GM18511 (cell line): ENCODE data around the gene ACTL8.
"Not testable (repeated sequence)": the region's sequence is repeated elsewhere in the genome, so short reads cannot be mapped to it uniquely, and the experiment has no call there.

Source experiments
- ATAC-seq: cut with Tn5 transposase; IDR thresholded peaks from one replicate; pipeline ENCODE4 v1.9.1; 2021; ENCODE audit warnings: mild to moderate bottlenecking, moderate library complexity; ENCODE audit not compliant: unreplicated experiment

Gene ACTL8

GRCh38 chr1:17734609-17735008, 20.5 kb upstream of the ACTL8 start:
- ATAC-seq, result no peak

- ATAC-seq, result no peak
Observed at GRCh38 chr1:17735348-17735747, 19.8 kb upstream of the ACTL8 start.

- ATAC-seq, result no peak
Observed at GRCh38 chr1:17735793-17736192, 19.3 kb upstream of the ACTL8 start.

GRCh38 chr1:17736625-17737024, 18.5 kb upstream of the ACTL8 start:
- ATAC-seq, result no peak

- no peak for ATAC-seq
Observed at GRCh38 chr1:17739050-17739449, 16.1 kb upstream of the ACTL8 start.

GRCh38 chr1:17741052-17741451, 14.1 kb upstream of the ACTL8 start:
- ATAC-seq, result no peak

- ATAC-seq, result no peak
Observed at GRCh38 chr1:17742583-17742982, 12.6 kb upstream of the ACTL8 start.

GRCh38 chr1:17743008-17743647, 12.0 kb upstream of the ACTL8 start:
- no peak for ATAC-seq

GRCh38 chr1:17743925-17744324, 11.2 kb upstream of the ACTL8 start:
- ATAC-seq, result no peak

GRCh38 chr1:17744666-17745478, 10.3 kb upstream of the ACTL8 start:
- no peak for ATAC-seq

- ATAC-seq, result no peak
Observed at GRCh38 chr1:17745479-17745955, 9.6 kb upstream of the ACTL8 start.

GRCh38 chr1:17746281-17746680, 8.9 kb upstream of the ACTL8 start:
- ATAC-seq, result not testable (repeated sequence)

- ATAC-seq, result no peak
Observed at GRCh38 chr1:17746920-17747319, 8.2 kb upstream of the ACTL8 start.

GRCh38 chr1:17750333-17750732, 4.8 kb upstream of the ACTL8 start:
- ATAC-seq, result no peak

- no peak for ATAC-seq
Observed at GRCh38 chr1:17752356-17752755, 2.8 kb upstream of the ACTL8 start.

- no peak for ATAC-seq
Observed at GRCh38 chr1:17757426-17757825, 2.3 kb downstream of the ACTL8 start.

GRCh38 chr1:17759114-17759513, 4.0 kb downstream of the ACTL8 start:
- no peak for ATAC-seq

- no peak for ATAC-seq
Observed at GRCh38 chr1:17762313-17762712, 7.2 kb downstream of the ACTL8 start.

- no peak for ATAC-seq
Observed at GRCh38 chr1:17763417-17763816, 8.3 kb downstream of the ACTL8 start.

GRCh38 chr1:17763995-17764394, 8.9 kb downstream of the ACTL8 start:
- no peak for ATAC-seq

- ATAC-seq, result no peak
Observed at GRCh38 chr1:17764591-17764990, 9.5 kb downstream of the ACTL8 start.
